ENCODE data around the gene SCAF1.

SCAF1 gene

GRCh38 chr19:49686503-49687088 is 44.6 kb downstream of the SCAF1 start:
- no peak for DNase-seq

- DNase-seq = no peak
Measured at GRCh38 chr19:49687150-49687549, 45.1 kb downstream of the SCAF1 start.

- no peak for DNase-seq
Measured at GRCh38 chr19:49687566-49688316, 45.7 kb downstream of the SCAF1 start.

GRCh38 chr19:49688531-49689132 is 46.6 kb downstream of the SCAF1 start:
- no peak for DNase-seq

GRCh38 chr19:49689133-49690078 is 47.4 kb downstream of the SCAF1 start, which contains the start of gene ADM5:
ADM5 (plus strand) TSS chr19:49689594; CDS start chr19:49689838, 244 bp downstream.
- DNase-seq = peak; percentile 46

- no peak for DNase-seq
Measured at GRCh38 chr19:49690079-49690655, 48.2 kb downstream of the SCAF1 start.

GRCh38 chr19:49690656-49691242 is 48.7 kb downstream of the SCAF1 start, which contains the start of gene CPT1C:
CPT1C (plus strand) TSS chr19:49691116; CDS start chr19:49692253, 1,137 bp downstream.
- DNase-seq = peak; percentile 97

GRCh38 chr19:49691243-49692146 is 49.5 kb downstream of the SCAF1 start:
- peak; percentile 80 for DNase-seq

- DNase-seq = no peak
Measured at GRCh38 chr19:49692147-49692506, 50.1 kb downstream of the SCAF1 start.

GRCh38 chr19:49696115-49696514 is 54.1 kb downstream of the SCAF1 start:
- no peak for DNase-seq

GRCh38 chr19:49696865-49697264 is 54.9 kb downstream of the SCAF1 start:
- DNase-seq = no peak

- no peak for DNase-seq
Measured at GRCh38 chr19:49699364-49699763, 57.4 kb downstream of the SCAF1 start.

- no peak for DNase-seq
Measured at GRCh38 chr19:49700563-49700962, 58.6 kb downstream of the SCAF1 start.

- no peak for DNase-seq
Measured at GRCh38 chr19:49701271-49701786, 59.3 kb downstream of the SCAF1 start.

- DNase-seq = no peak
Measured at GRCh38 chr19:49704888-49705642, 63.1 kb downstream of the SCAF1 start.

GRCh38 chr19:49705919-49706318 is 63.9 kb downstream of the SCAF1 start:
- DNase-seq = no peak
